ENCODE results near the gene PITPNM3. TPM values are rescaled to one million over a fixed set of nuclear protein-coding genes. Genes with fewer than 3 reads are reported as not detected.
A peak's percentile ranks its signal among the peaks of the same experiment; 100 is the strongest.

The PITPNM3 gene
- total RNA-seq, 2 donors from 2014 or later, result 13.7 to 19.0 TPM

DNA sequence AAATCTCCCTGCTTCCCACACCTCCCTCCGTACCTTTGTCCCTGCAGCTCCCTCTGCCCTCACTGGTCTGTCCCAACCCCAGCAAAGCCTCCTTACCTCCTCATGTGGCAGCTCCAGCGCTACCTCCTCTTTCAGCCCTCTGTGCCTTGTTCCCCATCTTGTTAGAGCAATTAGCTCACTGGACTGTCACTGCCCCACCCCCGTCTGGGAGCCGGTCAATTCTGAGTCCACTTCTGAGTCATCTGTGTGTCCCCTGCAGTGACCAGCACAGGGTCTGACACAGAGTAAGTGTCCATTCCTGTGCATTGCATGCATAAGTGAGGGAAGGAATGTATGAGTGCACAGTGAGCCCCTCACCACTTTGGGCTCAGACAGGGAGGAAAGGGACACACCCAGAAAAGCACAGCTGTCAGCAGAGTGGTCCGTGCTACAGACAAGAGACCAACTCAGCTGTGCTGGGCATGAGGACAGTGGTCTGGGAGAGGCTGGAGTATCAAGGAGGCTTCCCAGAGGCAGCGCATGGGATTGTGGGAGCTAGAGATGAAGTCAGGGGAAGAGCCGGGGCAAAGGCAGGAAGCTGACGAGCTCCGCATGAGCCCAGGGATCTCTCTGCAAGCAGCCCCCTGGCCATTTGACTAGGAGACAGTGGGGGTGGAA is 45.9 kb downstream of the PITPNM3 start:
- intact Hi-C loops (cut with DNase I, micrococcal nuclease), result no loop called here
- ATAC-seq (no peak), DNase-seq (peak in 1 of 2 donors; percentile 14)

DNA sequence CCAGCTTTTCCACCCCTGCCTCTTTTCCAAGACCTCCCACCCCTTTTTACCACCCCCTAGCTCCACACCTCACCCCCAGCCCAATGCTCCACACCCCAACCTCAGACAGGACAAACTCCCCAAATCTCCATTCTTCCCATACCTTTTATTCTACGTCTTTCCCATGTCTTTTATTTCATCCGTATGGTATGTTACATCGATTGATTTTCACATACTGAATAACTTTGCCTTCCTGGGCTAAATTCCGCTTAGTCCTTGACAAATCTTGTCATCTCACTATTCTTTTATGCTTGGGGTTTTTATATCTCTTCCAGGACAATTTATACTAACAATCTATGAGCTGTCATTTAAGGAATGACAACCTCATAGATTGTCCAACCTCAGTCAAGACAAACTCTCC is 46.4 kb downstream of the PITPNM3 start:
- DNase-seq, result no peak
- intact Hi-C loops (cut with DNase I, micrococcal nuclease), result loop anchor here in 1 of 2 donors (10.0 kb wide), 1 partner anchor 55 kb away; no protein-coding TSS in a partner anchor
- ATAC-seq, result no peak

DNA sequence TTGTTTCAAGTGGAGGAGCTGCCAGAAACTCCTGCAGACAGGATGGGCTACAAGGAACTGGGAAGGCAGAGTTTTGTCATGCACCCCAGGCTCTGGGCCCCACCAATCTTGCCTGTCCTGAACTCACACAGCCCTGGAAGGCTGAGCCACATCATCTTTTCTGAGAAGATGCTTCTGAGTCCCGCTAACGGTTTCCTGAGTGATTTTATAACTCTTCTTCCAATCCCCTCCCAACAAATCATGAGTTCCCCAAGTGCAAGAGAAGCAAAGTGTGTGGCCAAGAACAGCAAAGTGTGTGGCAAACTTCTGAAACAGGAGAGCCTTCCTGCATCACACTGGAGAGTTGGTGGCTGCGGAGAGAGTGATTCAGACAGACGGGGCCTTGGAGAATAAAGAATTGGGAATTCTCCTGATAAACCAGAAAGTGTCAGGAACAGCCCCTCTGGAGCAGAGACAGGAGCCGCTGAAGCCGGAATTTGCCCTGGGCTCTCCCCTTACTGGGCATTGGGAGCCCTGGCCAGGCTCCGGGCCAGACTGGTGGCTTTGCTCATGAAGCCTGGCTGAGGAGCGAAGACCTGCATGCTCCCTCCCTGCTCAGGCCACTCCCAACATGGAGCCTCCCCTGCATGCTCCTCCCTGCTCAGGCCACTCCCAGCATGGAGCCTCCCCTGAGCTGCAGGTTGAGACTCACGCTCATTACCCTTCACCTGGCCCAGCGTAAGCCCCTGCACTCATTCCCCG is 47.2 kb downstream of the PITPNM3 start:
- ATAC-seq (no peak), DNase-seq (peak in 1 of 2 donors; percentile 27)
- intact Hi-C loops (cut with DNase I, micrococcal nuclease), result loop anchor here in 1 of 2 donors (10.0 kb wide), 1 partner anchor 56 kb away; no protein-coding TSS in a partner anchor

DNA sequence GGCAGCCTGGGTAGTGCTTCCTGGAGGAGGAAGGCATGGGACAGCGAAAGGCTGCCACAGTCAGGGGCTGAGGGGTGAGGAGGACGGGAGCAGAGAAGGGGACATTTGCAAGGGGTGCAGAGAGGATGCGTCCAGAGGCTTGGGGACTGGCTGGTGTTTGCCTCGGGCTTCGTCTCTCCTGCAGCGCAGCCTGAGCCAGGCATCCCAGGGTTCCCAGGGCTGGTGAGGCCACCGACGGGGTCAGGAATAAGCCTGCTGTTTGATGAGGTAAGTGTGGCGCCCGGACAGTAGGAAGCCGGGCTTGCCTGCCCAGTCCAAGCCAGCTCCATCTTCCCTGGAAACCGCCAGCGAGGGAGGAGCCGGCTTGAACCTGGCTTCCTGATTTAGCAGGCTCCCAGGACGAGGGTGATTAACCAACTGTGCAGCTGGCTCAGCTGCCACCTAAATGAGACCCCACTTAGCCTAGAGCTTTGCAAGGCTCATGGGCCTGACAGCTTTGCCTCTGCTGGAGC is 47.8 kb downstream of the PITPNM3 start:
- no peak for ATAC-seq
- DNase-seq, result peak in 1 of 2 donors; percentile 14
- intact Hi-C loops (cut with DNase I, micrococcal nuclease), result loop anchor here in 1 of 2 donors (10.0 kb wide), 1 partner anchor 56 kb away; no protein-coding TSS in a partner anchor

DNA sequence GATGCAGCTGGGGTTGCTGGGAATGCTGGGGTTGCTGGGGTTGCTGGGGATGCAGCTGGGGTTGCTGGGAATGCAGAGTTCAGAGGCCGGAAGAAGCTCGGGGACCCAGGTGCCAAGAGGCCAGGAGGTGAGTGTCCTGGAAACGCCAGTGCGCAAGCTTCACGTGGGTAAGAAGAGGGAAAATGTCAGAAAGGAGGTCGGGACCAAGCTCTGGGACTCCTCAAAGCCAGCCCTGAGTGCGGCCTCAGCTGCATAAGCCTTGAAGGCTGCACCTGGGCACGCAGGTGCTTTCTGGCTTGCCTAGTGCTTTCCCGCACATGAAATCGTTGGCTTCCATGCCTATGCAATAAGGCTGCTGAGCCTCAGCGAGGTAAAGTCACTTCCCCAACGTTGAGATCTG is 48.3 kb downstream of the PITPNM3 start:
- intact Hi-C loops (cut with DNase I, micrococcal nuclease), result loop anchor here in 1 of 2 donors (10.0 kb wide), 1 partner anchor 57 kb away; no protein-coding TSS in a partner anchor
- peak in 1 of 2 donors; percentile 19 for DNase-seq
- ATAC-seq, result no peak

DNA sequence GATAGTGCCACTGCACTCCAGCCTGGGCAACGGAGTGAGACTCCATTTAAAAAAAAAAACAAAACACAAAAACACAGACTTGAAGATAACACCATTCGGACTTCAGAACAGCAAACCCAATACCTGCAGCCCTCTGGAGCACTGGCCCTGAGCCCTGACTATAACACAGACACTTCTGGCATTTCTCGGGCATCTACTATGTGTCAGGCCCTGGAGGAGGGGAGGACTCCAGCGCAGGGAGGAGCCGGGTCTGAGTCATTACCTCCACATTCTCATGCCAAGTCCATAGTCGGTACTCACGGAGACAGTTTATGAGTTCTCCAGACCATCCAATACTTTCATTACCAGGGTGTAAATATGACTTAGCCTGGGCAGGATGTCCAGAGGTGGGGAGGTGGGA is 48.8 kb downstream of the PITPNM3 start:
- peak; percentile 40 to 74 for DNase-seq
- intact Hi-C loops (cut with DNase I, micrococcal nuclease), result loop anchor here in 1 of 2 donors (10.0 kb wide), 1 partner anchor 57 kb away; no protein-coding TSS in a partner anchor
- peak; percentile 84 for ATAC-seq

DNA sequence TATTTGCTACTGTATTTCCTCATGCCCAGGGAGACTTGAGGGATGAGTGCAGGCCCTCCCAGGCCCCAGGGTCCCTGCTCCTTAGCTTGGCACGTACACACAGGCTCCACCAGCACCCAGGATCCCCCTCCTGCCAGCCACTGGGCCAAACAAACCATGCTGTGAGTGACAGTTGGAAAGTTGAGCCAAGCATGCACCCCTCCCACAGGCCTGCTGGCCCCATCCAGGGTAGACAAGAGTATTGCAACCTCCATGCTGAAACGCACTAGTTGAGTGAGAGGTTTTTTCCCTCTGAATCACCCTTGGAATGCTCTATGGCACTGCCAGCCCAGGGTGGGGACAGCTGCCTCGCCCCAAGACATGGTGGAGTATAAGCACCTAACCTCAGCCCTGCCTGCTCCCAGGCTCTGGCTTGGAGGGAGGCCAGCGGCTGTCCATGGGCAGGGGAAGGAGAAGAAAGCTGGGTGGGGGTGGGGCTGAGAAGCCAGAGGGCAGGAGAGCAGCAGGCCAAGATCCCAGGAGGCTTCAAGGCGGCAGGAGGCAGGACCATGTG is 49.6 kb downstream of the PITPNM3 start:
- intact Hi-C loops (cut with DNase I, micrococcal nuclease), result loop anchor here in 1 of 2 donors (10.0 kb wide), 1 partner anchor 58 kb away; no protein-coding TSS in a partner anchor
- DNase-seq, result peak; percentile 74 to 78

DNA sequence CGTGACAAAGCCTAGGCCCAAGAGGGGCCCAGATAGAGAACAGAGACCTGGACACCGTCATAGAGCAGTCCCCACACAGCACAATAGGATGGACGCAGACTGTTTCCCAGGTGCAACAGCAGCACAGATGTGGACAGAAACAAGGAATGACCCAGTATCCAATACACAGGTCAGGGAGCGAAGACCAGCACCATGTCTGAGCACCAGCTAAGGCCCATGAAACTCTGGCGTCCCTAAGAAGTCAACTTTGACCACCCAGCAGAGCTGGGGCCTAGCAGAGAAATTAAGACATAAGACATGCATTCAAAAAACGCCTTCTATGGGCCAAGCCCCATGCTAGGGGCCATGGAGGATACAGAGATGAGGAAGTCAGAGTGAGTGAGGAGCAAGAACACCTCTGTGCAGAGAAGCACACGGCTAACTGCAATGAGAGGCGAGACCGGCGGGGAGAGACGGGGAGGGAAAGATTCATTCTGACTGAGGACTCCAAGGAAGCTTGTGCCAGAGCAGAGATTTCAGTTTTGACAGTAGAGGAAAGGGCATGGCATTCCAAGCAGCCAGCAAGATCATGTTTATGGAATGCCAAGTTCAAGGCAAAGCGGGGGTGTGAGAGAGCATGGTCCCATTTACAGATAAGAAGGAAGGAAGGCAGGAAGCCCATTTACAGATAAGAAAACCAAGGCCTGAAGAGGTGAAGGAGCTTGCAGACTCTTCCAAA is 50.8 kb downstream of the PITPNM3 start:
- ATAC-seq (no peak), DNase-seq (no peak)
- intact Hi-C loops (cut with DNase I, micrococcal nuclease), result loop anchor here in 1 of 2 donors (10.0 kb wide), 1 partner anchor 59 kb away; no protein-coding TSS in a partner anchor

More for the DNA sequence above, 49.6 kb downstream of the PITPNM3 start:
- ATAC-seq, result peak; percentile 92

DNA sequence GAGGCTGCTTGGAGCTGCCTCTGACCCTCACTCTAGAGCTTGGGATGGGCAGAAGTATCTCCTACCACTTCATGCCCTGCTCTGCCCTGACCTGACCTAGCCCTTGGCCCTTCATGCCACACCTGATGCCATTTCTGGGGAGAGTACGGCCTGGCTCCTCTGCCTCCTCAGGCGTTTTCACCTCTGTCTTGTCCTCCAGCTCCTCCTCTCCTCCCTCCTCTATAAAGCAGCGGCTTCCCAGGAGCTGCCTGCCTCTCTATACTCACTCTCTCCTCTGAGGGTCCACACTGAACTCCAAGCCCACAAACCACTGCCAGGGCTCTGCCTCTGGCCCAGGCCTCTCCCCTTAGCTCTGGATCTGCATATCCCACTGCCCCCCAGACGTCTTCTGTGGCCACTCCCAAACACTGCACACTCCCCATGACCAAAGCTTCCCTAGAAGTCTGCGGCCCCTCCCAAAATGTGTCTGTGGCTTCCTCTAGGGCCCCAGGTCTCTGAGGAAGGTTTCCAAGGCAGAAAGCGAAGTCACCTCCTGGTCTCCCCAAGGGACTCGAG is 52.6 kb downstream of the PITPNM3 start:
- no peak for DNase-seq
- no peak for ATAC-seq
- intact Hi-C loops (cut with DNase I, micrococcal nuclease), result loop anchor here in 1 of 2 donors (10.0 kb wide), 1 partner anchor 61 kb away; no protein-coding TSS in a partner anchor

DNA sequence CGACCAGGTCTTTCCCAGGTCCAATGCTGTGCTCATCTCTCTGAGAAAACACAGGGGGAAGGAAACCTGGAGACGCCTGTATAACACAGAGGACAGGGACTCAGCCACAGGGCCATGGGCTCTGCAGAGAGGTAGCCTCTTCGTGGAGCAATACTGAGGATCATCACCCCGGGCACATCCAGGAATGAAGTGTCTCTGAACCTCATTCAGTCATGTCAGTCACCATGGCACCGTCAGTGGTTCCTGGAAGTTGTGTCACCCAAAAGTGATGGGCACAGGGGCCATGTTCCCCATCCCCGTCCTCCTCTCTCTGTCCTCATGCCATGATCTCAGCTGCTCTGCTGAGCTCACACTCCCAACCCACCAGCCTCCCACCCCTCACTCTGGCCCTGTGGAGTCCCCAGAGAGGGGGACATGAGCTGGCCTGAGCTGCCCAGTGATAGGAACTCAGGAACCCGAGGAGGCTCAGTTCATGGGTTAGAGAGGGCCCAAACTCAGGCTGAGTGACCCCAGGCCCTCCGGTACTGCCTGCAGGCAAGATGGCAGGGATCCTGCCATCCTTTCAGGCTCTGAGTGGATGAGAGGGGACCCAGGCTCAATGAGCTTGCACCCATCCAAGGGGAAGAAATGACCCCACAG is 53.4 kb downstream of the PITPNM3 start:
- DNase-seq, result no peak
- intact Hi-C loops (cut with DNase I, micrococcal nuclease), result loop anchor here in 1 of 2 donors (10.0 kb wide), 1 partner anchor 62 kb away; no protein-coding TSS in a partner anchor
- ATAC-seq, result no peak

DNA sequence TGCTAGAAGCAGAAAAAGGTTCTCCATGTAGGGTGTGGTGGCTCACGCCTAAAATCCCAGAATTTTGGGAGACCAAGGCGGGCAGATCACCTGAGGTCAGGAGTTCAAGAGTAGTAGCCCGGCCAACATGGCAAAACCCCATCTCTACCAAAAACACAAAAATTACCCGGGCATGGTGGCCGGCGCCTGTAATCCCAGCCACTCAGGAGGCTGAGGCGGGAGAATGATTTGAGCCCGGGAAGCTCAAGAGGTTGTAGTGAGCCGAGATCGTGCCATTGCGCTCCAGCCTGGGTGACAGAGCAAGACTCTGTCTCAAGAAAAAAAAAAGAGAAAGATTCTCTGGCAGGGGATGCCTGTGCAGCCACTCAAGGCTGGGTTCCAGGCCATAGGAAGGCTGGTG is 54.2 kb downstream of the PITPNM3 start:
- no peak for DNase-seq
- ATAC-seq, result no peak

DNA sequence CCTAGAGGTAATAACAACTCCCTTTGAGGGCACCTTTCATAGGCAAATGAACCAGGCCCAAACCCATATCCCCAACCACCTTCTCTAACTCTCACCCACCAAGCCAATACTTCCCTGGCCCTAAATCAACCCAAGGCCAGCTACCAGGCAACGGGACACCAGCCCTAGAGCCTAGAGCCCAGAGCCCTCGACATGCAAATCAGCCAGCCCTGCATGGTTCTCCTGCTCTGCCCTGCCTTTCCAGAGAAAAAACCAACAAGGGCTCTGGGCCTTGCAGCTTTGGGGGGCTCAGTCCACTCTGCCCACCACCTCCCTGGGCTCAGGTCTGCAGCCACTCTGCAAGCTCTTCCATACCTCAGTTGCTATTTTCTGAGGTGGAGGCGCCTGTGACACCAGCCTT is 55.0 kb downstream of the PITPNM3 start:
- intact Hi-C loops (cut with DNase I, micrococcal nuclease), result loop anchor here in 1 of 2 donors (10.0 kb wide), 1 partner anchor 63 kb away; no protein-coding TSS in a partner anchor
- no peak for ATAC-seq
- DNase-seq, result no peak

More for the DNA sequence above, 54.2 kb downstream of the PITPNM3 start:
- intact Hi-C loops (cut with DNase I, micrococcal nuclease), result loop anchor here in 1 of 2 donors (10.0 kb wide), 1 partner anchor 63 kb away; no protein-coding TSS in a partner anchor

DNA sequence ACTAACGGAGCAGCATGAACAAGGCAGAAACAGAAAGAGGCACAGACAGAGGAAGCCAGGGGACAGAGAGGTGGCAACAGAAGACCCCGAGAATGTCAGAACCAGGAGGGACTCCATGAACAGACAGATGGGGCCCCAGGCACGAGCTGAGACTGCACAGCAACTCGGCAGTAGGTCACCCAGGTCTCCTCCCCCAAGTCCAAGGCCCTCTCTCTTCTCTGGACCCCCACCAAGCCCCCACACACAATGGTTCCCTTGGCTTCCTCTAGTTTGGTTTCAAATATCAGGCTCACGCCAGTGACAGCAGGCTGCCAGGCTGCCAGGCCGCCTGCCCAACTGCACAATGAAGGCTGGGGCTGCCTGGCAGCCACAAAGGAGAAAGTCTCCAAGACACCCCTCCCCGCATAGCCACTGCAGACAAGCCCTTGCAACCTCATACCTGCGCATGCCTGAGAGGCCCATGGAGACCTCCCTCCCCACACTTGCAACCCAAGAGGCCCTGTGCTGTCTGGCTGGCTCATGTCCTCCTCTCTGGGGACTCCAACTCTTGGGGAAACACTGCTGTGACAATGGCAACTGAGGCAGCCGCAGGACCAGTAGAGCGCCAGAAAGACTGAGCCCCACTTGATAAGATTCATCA is 57.3 kb downstream of the PITPNM3 start:
- intact Hi-C loops (cut with DNase I, micrococcal nuclease), result no loop called here
- DNase-seq, result peak in 1 of 2 donors; percentile 18
- no peak for ATAC-seq

DNA sequence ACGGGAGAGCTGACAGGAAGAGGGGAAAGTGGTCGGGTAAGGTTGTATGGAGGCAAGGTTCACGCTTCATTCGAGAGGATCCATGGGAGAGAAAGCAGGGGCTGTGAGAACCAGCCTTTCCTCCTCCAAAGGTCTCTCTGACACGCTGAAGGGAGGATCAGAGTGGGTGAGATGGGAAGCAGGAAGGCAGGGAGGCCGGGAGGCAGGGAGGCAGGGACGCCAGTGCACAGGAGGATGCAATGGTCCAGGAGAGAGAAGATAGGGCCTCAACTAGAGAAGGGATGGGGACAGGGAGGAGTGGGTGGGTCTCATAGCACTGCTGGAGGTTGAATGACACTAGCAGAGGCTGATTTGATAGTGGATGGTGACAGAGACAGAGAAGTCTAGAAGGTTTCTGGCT is 58.0 kb downstream of the PITPNM3 start:
- no peak for ATAC-seq
- DNase-seq, result peak in 1 of 2 donors; percentile 11
- intact Hi-C loops (cut with DNase I, micrococcal nuclease), result no loop called here

DNA sequence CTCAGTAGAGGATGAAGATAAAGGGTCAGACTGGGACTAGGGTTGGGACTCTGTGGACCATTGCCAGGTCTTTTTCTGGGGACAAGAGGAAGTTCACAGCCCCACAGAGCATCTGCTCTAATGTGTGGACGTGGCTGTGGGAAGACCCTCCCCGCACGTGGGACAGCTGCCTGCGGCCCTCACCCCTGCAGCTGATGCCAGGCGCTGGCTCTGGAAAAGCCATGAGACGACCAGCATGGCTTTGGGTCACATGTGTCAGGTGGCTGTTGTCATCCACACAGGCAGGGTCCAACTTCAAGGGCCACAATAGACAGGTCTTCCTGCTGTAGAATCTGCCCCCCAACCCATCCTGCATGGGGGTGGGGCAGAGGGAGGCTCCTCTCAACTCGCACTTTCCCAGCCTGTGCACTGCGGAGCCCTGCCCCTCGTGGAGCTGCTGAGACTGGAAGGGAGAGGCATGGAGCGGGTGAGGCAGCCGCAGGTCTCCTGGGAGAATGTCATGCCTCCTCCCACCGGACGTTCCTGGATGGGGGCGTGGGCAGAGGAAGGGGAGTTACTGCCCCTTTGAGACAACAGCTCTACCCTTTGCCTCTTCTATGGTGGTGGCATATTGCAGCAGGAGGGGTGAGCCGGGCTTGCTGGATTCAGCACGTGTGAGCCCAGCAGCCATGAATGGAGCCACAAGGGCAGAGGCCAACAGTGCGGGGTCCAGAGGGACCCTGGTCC is 58.7 kb downstream of the PITPNM3 start:
- no peak for ATAC-seq
- intact Hi-C loops (cut with DNase I, micrococcal nuclease), result no loop called here
- DNase-seq, result peak in 1 of 2 donors; percentile 13

DNA sequence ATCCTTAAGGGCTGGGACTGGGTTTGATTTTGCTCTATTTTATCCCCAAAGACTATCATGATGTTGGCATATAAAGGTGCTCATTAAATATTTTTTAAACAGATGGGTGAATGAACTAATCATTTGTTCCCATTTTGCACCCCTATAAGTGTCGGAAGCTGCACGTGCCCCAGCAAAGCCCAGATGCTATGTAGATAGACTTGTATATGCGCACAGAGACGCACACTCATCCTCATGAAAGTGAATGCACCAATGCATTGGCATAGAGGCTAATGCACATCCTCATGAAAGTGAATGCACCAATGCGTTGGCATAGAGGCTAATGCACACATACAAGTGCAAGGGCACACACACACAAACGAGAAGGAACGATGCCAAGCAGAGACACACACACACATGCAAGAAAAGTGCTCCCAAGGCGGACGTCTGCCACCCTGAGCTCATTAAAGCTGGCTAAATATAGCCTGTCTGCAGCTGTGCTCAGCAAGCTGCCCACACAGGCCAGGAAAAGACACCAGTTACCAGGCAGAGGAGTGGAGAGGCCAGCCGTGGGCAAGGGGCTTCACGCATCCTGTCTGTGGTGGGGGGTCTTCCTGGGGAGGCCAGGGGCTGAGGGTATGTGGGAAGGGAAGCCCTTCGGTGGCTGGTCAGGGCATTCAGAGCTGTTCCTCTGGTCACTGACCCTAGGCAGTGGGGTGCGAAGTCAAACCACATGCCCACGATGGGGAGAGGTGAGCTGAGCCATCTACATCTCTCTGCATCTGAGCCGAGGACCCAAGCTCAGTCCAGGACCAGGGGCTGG is 59.5 kb downstream of the PITPNM3 start:
- peak in 1 of 2 donors; percentile 20 for DNase-seq
- intact Hi-C loops (cut with DNase I, micrococcal nuclease), result no loop called here
- ATAC-seq, result no peak
